OCI-M1 (cell line): Measurements from ENCODE around the gene USP37.
"Not testable (repeated sequence)": the region's sequence is repeated elsewhere in the genome, so short reads cannot be mapped to it uniquely, and the experiment has no call there.

Experiments
- DNase-seq: peaks from one replicate; lab custom pipeline; 2025; lab: John Stamatoyannopoulos, UW

Gene USP37

GRCh38 chr2:218555527-218555926 is 12.6 kb downstream of the USP37 start:
- no peak for DNase-seq

GRCh38 chr2:218554225-218554624 is 13.9 kb downstream of the USP37 start:
- not testable (repeated sequence) for DNase-seq

- DNase-seq = no peak
Measured at GRCh38 chr2:218547978-218548377, 20.2 kb downstream of the USP37 start.

GRCh38 chr2:218547511-218547910 is 20.6 kb downstream of the USP37 start:
- DNase-seq = no peak

GRCh38 chr2:218546012-218546411 is 22.1 kb downstream of the USP37 start:
- no peak for DNase-seq

GRCh38 chr2:218540015-218540414 is 28.1 kb downstream of the USP37 start:
- DNase-seq = no peak

GRCh38 chr2:218536804-218537494 is 31.2 kb downstream of the USP37 start:
- no peak for DNase-seq

GRCh38 chr2:218529990-218530389 is 38.2 kb downstream of the USP37 start:
- no peak for DNase-seq

- DNase-seq = not testable (repeated sequence)
Measured at GRCh38 chr2:218528409-218528808, 39.7 kb downstream of the USP37 start.

GRCh38 chr2:218523651-218524050 is 44.5 kb downstream of the USP37 start:
- no peak for DNase-seq

GRCh38 chr2:218518876-218519275 is 49.3 kb downstream of the USP37 start:
- no peak for DNase-seq

- no peak for DNase-seq
Measured at GRCh38 chr2:218517434-218518206, 50.5 kb downstream of the USP37 start.

GRCh38 chr2:218516614-218517013 is 51.5 kb downstream of the USP37 start:
- peak; percentile 43 for DNase-seq

GRCh38 chr2:218513676-218514075 is 54.5 kb downstream of the USP37 start:
- no peak for DNase-seq

GRCh38 chr2:218508299-218508698 is 59.9 kb downstream of the USP37 start:
- DNase-seq = peak; percentile 16

- DNase-seq = no peak
Measured at GRCh38 chr2:218505754-218506371, 62.3 kb downstream of the USP37 start.

GRCh38 chr2:218501665-218502064 is 66.5 kb downstream of the USP37 start:
- DNase-seq = no peak

- DNase-seq = no peak
Measured at GRCh38 chr2:218500501-218501060, 67.6 kb downstream of the USP37 start.

- no peak for DNase-seq
Measured at GRCh38 chr2:218485986-218486667, 82.0 kb downstream of the USP37 start.

GRCh38 chr2:218482651-218483050 is 85.5 kb downstream of the USP37 start:
- DNase-seq = no peak

GRCh38 chr2:218479595-218479994 is 88.6 kb downstream of the USP37 start:
- no peak for DNase-seq

- no peak for DNase-seq
Measured at GRCh38 chr2:218478544-218478943, 89.6 kb downstream of the USP37 start.
